Uterus (tissue), 2 donors: ENCODE results near the gene OPCML.

ENCODE experiments used
- CTCF ChIP-seq, 4 experiments: fragments of 200-600 bp in 2 of 4; fragments of 450-650 bp in 2 of 4; sonication (generic) in 2 of 4; IDR thresholded peaks; one replicate each; pipeline ENCODE4 v1.5.1; 2016 to 2019; ENCODE audit warnings: antibody characterized with exemption in 4 of 4, mild to moderate bottlenecking in 2 of 4, moderate library complexity in 1 of 4
- POLR2A ChIP-seq, 2 donors: fragments of 450-650 bp; IDR thresholded peaks; one replicate each; pipeline ENCODE4 v1.6.1; 2016; ENCODE audit warnings: antibody characterized with exemption in 2 of 2, mild to moderate bottlenecking in 1 of 2, moderate library complexity in 1 of 2

- TF ChIP-seq CTCF (IDR thresholded peaks at IDR 0.05) (no peak), POLR2A (IDR thresholded peaks at IDR 0.05) (no peak)
These were observed 456.9 kb downstream of the OPCML start for GRCh38 chr11:133075351-133075750.
